K562 (cell line): ENCODE measurements around the gene SETD3. TPM values are rescaled to one million over a fixed set of nuclear protein-coding genes. Genes with fewer than 3 reads are reported as not detected.

Experiments used
- ATAC-seq: fragments of 200-7000 bp; cut with Tn5 transposase; 3 replicates; pipeline ENCODE4 v1.9.1; 2020; ENCODE audit warnings: moderate library complexity
- BruUV-seq: library from RNA; stranded (reverse); fragments of 400-500 nt; replicated peaks from 2 replicates; lab custom pipeline; 2021; lab: Mats Ljungman, UMichigan
- CTCF ChIA-PET: fragments of 300-600 bp; formaldehyde crosslinking; extraction: SDS; loops from one replicate; lab custom pipeline; 2021; ENCODE audit warnings: low intra/inter-chr PET ratio; lab: Yijun Ruan, JAX
- POLR2A ChIA-PET: fragments of 300-600, 350-650 bp; sonication (Branson Sonifier 250); formaldehyde crosslinking; extraction: SDS; loops from one replicate; lab custom pipeline; 2021; ENCODE audit warnings: antibody characterized with exemption, inconsistent platforms; lab: Yijun Ruan, JAX
- DNase-seq, 4 experiments: peaks; one replicate each; pipeline versions ENCODE4 v3.0.0 to v3.0.0-alpha.2; 2011 to 2018; ENCODE audit warnings: low spot score in 3 of 4, mixed read lengths in 3 of 4; ENCODE audit errors: extremely low read depth in 1 of 4
- FAIRE-seq: peaks from 2 replicates; lab custom pipeline; 2011; peaks lifted over from hg19 to GRCh38; lab: Jason Lieb, UNC
- H2AFZ ChIP-seq: 2 replicates; pipeline ENCODE4 v1.6.0; 2011; ENCODE audit warnings: low read depth, low read length, control low read depth, inconsistent platforms
- H3K27ac ChIP-seq: fragments of 200-600 bp; 3 replicates; pipeline ENCODE4 v1.8.0; 2011; ENCODE audit warnings: low read depth, mild to moderate bottlenecking, control low read depth, inconsistent platforms, low read length, moderate library complexity, mixed read lengths; ENCODE audit errors: extremely low read depth
- H3K27me3 ChIP-seq, 2 experiments: fragments of 300-600 bp in 1 of 2; 2 replicates in 1 of 2; 3 replicates in 1 of 2; pipeline versions ENCODE4 v1.6.0 to v1.8.0; 2011; ENCODE audit warnings: inconsistent platforms in 2 of 2, low read length in 2 of 2, mild to moderate bottlenecking in 1 of 2, mixed read lengths in 1 of 2, moderate library complexity in 1 of 2; ENCODE audit not compliant: control insufficient read depth in 2 of 2, insufficient read depth in 2 of 2
- H3K36me3 ChIP-seq: fragments of 300-600 bp; 3 replicates; pipeline ENCODE4 v1.8.0; 2011; ENCODE audit warnings: mild to moderate bottlenecking, low read length, inconsistent platforms; ENCODE audit not compliant: control insufficient read depth, insufficient read depth
- H3K4me1 ChIP-seq, 2 experiments: fragments of 200-600 bp in 1 of 2; replicated peaks in 1 of 2; 2 replicates in 1 of 2; 3 replicates in 1 of 2; pipeline versions ENCODE4 v1.5.1 to v1.8.0; 2011; ENCODE audit warnings: inconsistent platforms in 2 of 2, low read length in 2 of 2, mild to moderate bottlenecking in 1 of 2, mixed read lengths in 1 of 2, moderate library complexity in 1 of 2; ENCODE audit not compliant: control insufficient read depth in 2 of 2, insufficient read depth in 2 of 2
- H3K4me2 ChIP-seq: 2 replicates; pipeline ENCODE4 v1.6.1; 2011; ENCODE audit warnings: low read length, control low read depth, inconsistent platforms, mixed read lengths; ENCODE audit not compliant: insufficient read depth
- H3K4me3 ChIP-seq: fragments of 200-600 bp; sonication (generic), shearing (Covaris generic); 2 replicates; pipeline ENCODE4 v1.5.1; 2016; ENCODE audit warnings: control low read depth, inconsistent platforms
- H3K79me2 ChIP-seq: fragments of 200-600 bp; 3 replicates; pipeline ENCODE4 v1.8.0; 2011; ENCODE audit warnings: low read length, inconsistent platforms; ENCODE audit not compliant: control insufficient read depth, insufficient read depth
- H3K9ac ChIP-seq, 2 experiments: 2 replicates each; pipeline versions ENCODE4 v1.6.0 to v1.6.1; 2011; ENCODE audit warnings: low read depth in 2 of 2, low read length in 2 of 2, control low read depth in 1 of 2, inconsistent platforms in 1 of 2, mild to moderate bottlenecking in 1 of 2, mixed read lengths in 1 of 2; ENCODE audit not compliant: insufficient read depth in 1 of 2
- H3K9me1 ChIP-seq: one replicate; pipeline ENCODE4 v1.6.0; 2011; ENCODE audit warnings: inconsistent platforms, mild to moderate bottlenecking, low read length, moderate library complexity; ENCODE audit not compliant: control insufficient read depth, insufficient read depth
- H3K9me3 ChIP-seq: replicated peaks from 2 replicates; pipeline ENCODE4 v1.5.1; 2011; ENCODE audit warnings: low read depth, low read length, inconsistent platforms; ENCODE audit not compliant: control insufficient read depth, insufficient read depth
- H4K20me1 ChIP-seq: replicated peaks from 2 replicates; pipeline ENCODE4 v1.6.1; 2011; ENCODE audit warnings: low read length, inconsistent platforms, mixed read lengths; ENCODE audit not compliant: control insufficient read depth, insufficient read depth
- CREB3L1 ChIP-seq: fragments of 450-650 bp; IDR thresholded peaks from 2 replicates; pipeline ENCODE4 v1.6.1; 2014; ENCODE audit warnings: low read depth, mild to moderate bottlenecking, moderate library complexity, borderline replicate concordance
- CTCFL ChIP-seq: IDR thresholded peaks from 2 replicates; pipeline ENCODE4 v1.6.1; 2011; ENCODE audit warnings: borderline replicate concordance, low read depth, mild to moderate bottlenecking, moderate library complexity, low read length; ENCODE audit not compliant: insufficient read depth, poor library complexity, severe bottlenecking
- FIP1L1 ChIP-seq: fragments of 200-400 bp; formaldehyde crosslinking; IDR thresholded peaks from 2 replicates; pipeline ENCODE4 v1.6.1; 2018; ENCODE audit warnings: mild to moderate bottlenecking, low read depth, low read length; ENCODE audit not compliant: poor library complexity, severe bottlenecking
- REST ChIP-seq, 2 experiments: fragments of 450-650 bp; formaldehyde crosslinking in 1 of 2; IDR thresholded peaks; 2 replicates each; pipeline versions ENCODE4 v1.4.0 to v1.6.1; 2014 to 2020; ENCODE audit warnings: mild to moderate bottlenecking in 2 of 2, borderline replicate concordance in 1 of 2, low read depth in 1 of 2
- RHOXF2B ChIP-seq: fragments of 250-450 bp; sonication (Bioruptor Pico); conservative IDR thresholded peaks from 2 replicates; pipeline ENCODE4 v1.5.1; 2021
- TGIF2 ChIP-seq: sonication (generic); formaldehyde crosslinking; IDR thresholded peaks from 2 replicates; pipeline ENCODE4 v1.8.1; 2022; ENCODE audit warnings: mild to moderate bottlenecking, missing genetic modification reagents, moderate library complexity
- ZBTB8A ChIP-seq: fragments of 450-650 bp; IDR thresholded peaks from 2 replicates; pipeline ENCODE4 v1.6.1; 2018; ENCODE audit warnings: mild to moderate bottlenecking, moderate library complexity; ENCODE audit not compliant: partially characterized antibody
- ZNF197 ChIP-seq: fragments of 200-800 bp; sonication (Bioruptor generic); IDR thresholded peaks from 2 replicates; pipeline ENCODE4 v1.6.1; 2016; ENCODE audit warnings: low read depth, missing genetic modification characterization, missing compliant biosample characterization
- ZNF75A ChIP-seq: fragments of 450-650 bp; formaldehyde crosslinking; IDR thresholded peaks from 2 replicates; pipeline ENCODE4 v1.4.0; 2020; ENCODE audit warnings: mild to moderate bottlenecking
- WGBS: fragments of 100-300 bp; shearing (Covaris generic); methylation state at CpG from one replicate; pipeline ENCODE4 v1.1.6; 2016; ENCODE audit warnings: low coverage, mixed read lengths; ENCODE audit not compliant: insufficient coverage; ENCODE audit errors: missing lambda C conversion rate; 5-methylcytosine and 5-hydroxymethylcytosine counted together
- in situ Hi-C: fragments of 300-500 bp; cut with MboI; formaldehyde crosslinking; loops from 4 replicates; pipeline ENCODE4 v1.15.0; 2018; ENCODE audit warnings: inconsistent platforms, mixed read lengths
- intact Hi-C: fragments of 100-400 bp; cut with micrococcal nuclease; formaldehyde crosslinking; loops from 2 replicates; pipeline ENCODE4 v1.14.2; 2022
- polyA plus RNA-seq, 8 experiments: library from polyadenylated mRNA; depleted of rRNA in 4 of 8; stranded (reverse) in 5 of 8; unstranded in 3 of 8; fragments of >200 nt; fragmentation: Nextera tagmentation in 2 of 8; fragmentation: Illumina TruSeq in 1 of 8; extraction: Ambion mirVana in 2 of 8; extraction: Trizol in 1 of 8; gene quantifications; 2 replicates each; pipeline versions ENCODE4 v1.2.1 to v1.2.3, GENCODE V29; 2011 to 2014; ENCODE audit warnings: inconsistent platforms in 1 of 8, missing spikeins in 1 of 8
- total RNA-seq, 7 experiments: library from RNA; depleted of rRNA in 6 of 7; stranded (reverse); fragments of >200 nt in 6 of 7; fragmentation: Illumina TruSeq in 2 of 7; extraction: Trizol in 2 of 7; gene quantifications; 2 replicates each; pipeline versions ENCODE4 v1.2.1 to v1.2.3, GENCODE V29; 2011 to 2021; ENCODE audit warnings: low replicate concordance in 1 of 7

Gene SETD3
- total and polyA plus RNA-seq, 9 of the 15 experiments (the other 6 are each of a cell fraction or from before 2014, with no cell fraction given): 8.5 to 35.9 (median 26.5) TPM

- ChIA-PET CTCF (no interaction called here), POLR2A (interaction anchor here (0.7 kb wide), 1 partner anchor 12 kb away, joined by 3 read pairs; no protein-coding TSS in a partner anchor)
- ATAC-seq (no peak), DNase-seq (no peak), FAIRE-seq (no peak)
- Histone ChIP-seq H3K27ac (no peak overlapping the region), H3K27me3 (no peaks in the 10 kb centered on the region), H3K36me3 (peaks cover 2% of the 10 kb centered on the region; the same call in 1 of the 3 replicates), H3K4me2 (no peak overlapping the region), H3K9me1 (no peaks in the 10 kb centered on the region), H4K20me1 (no peaks in the 10 kb centered on the region; the same call in 1 of the 2 replicates), H3K9ac (no peak overlapping the region), H3K4me1 (no peaks in the 10 kb centered on the region; a peak in 1 of 5 replicates), H3K79me2 (no peaks in the 10 kb centered on the region; the same call in 2 of the 3 replicates), H3K9me3 (no peaks in the 10 kb centered on the region), H2AFZ (no peak overlapping the region), H3K4me3 (no peak overlapping the region)
- no TSS peak for BruUV-seq
- in situ Hi-C loops: no loop called here
- WGBS: 73% methylated on average over 10 of the region's 11 CpGs
- intact Hi-C loops: no loop called here
- no peak for TF ChIP-seq RHOXF2B (CRISPR knock-in tag)
- no peak for TF ChIP-seq CTCFL
- no peak for TF ChIP-seq ZBTB8A
- no peak for TF ChIP-seq FIP1L1
- TF ChIP-seq REST (IDR thresholded peaks at IDR 0.05; ENCODE audit: borderline replicate concordance): no peak
- no peak for TF ChIP-seq REST (CRISPR knock-in tag; IDR thresholded peaks at IDR 0.05; ENCODE audit: low read depth)
- TF ChIP-seq ZNF75A (CRISPR knock-in tag): no peak
- no peak for TF ChIP-seq TGIF2 (CRISPR knock-in tag)
- TF ChIP-seq ZNF197 (CRISPR knock-in tag): no peak
- TF ChIP-seq CREB3L1: no peak
Observed at GRCh38 chr14:99427632-99428300, 52.9 kb downstream of the SETD3 start.
